GM12878 (cell line): ENCODE data around the gene TIMM17B. TPM values are rescaled to one million over a fixed set of nuclear protein-coding genes. Genes with fewer than 3 reads are reported as not detected.

Experiments used
- polyA plus RNA-seq, 11 experiments: library from polyadenylated mRNA; depleted of rRNA in 4 of 11; unstranded in 6 of 11; stranded (reverse) in 5 of 11; fragments of >200 nt; fragmentation: Nextera tagmentation in 4 of 11; fragmentation: Illumina TruSeq in 1 of 11; extraction: Ambion mirVana in 4 of 11; extraction: Trizol in 1 of 11; gene quantifications; 1 replicate in 1 of 11; 2 replicates in 10 of 11; pipeline versions ENCODE4 v1.2.1 to v1.2.3, GENCODE V29; 2011 to 2016; ENCODE audit warnings: inconsistent platforms in 2 of 11, missing spikeins in 2 of 11, low read depth in 1 of 11
- total RNA-seq, 4 experiments: library from RNA; depleted of rRNA in 3 of 4; stranded (reverse); fragments of >200 nt in 3 of 4; fragmentation: Illumina TruSeq in 1 of 4; extraction: Trizol in 1 of 4; gene quantifications; 2 replicates each; pipeline versions ENCODE4 v1.2.1 to v1.2.3, GENCODE V29; 2013 to 2021

Gene TIMM17B
- total and polyA plus RNA-seq, 10 of the 15 experiments (the other 5 are each of a cell fraction or from before 2014, with no cell fraction given) = 4.5 to 88.7 (median 47.5) TPM

Other genes with a start within 250 kb of the TIMM17B start
Only the 7 nearest of the 18 such genes appear.
- not detected in 2 replicates for gene ERAS, start 71.3 kb downstream of the TIMM17B start, total RNA-seq (2014; rRNA removed)
- not detected in 2 replicates for gene ERAS, start 71.3 kb downstream of the TIMM17B start, total RNA-seq (2014; rRNA removed; fragmentation: Illumina TruSeq; extraction: Trizol)
- gene ERAS, start 71.3 kb downstream of the TIMM17B start, total RNA-seq (2021) = not detected in 2 replicates
- not detected in 2 replicates for gene ERAS, start 71.3 kb downstream of the TIMM17B start, polyA plus RNA-seq (2011; rRNA removed)
- gene ERAS, start 71.3 kb downstream of the TIMM17B start, polyA plus RNA-seq (2014; fragmentation: Illumina TruSeq; extraction: Trizol) = not detected in 2 replicates
- gene ERAS, start 71.3 kb downstream of the TIMM17B start, polyA plus RNA-seq (2014; fragmentation: Nextera tagmentation; extraction: Ambion mirVana) = not detected
- gene ERAS, start 71.3 kb downstream of the TIMM17B start, polyA plus RNA-seq (2014; rRNA removed) = not detected in 2 replicates
- not detected for gene ERAS, start 71.3 kb downstream of the TIMM17B start, polyA plus RNA-seq (2016; fragmentation: Nextera tagmentation; extraction: Ambion mirVana)
- gene PCSK1N, start 62.2 kb downstream of the TIMM17B start, total RNA-seq (2014; rRNA removed) = not detected in 2 replicates
- gene PCSK1N, start 62.2 kb downstream of the TIMM17B start, total RNA-seq (2014; rRNA removed; fragmentation: Illumina TruSeq; extraction: Trizol) = not detected in 2 replicates
- gene PCSK1N, start 62.2 kb downstream of the TIMM17B start, total RNA-seq (2021) = not detected in 2 replicates
- not detected in 2 replicates for gene PCSK1N, start 62.2 kb downstream of the TIMM17B start, polyA plus RNA-seq (2011; rRNA removed)
- gene PCSK1N, start 62.2 kb downstream of the TIMM17B start, polyA plus RNA-seq (2014; fragmentation: Illumina TruSeq; extraction: Trizol) = not detected in 2 replicates
- not detected for gene PCSK1N, start 62.2 kb downstream of the TIMM17B start, polyA plus RNA-seq (2014; fragmentation: Nextera tagmentation; extraction: Ambion mirVana)
- not detected in 2 replicates for gene PCSK1N, start 62.2 kb downstream of the TIMM17B start, polyA plus RNA-seq (2014; rRNA removed)
- gene PCSK1N, start 62.2 kb downstream of the TIMM17B start, polyA plus RNA-seq (2016; fragmentation: Nextera tagmentation; extraction: Ambion mirVana) = under 1 TPM in 1 of 2 experiments, not detected in 1; 0.19 TPM
- gene PQBP1, start 162 bp upstream of the TIMM17B start, total RNA-seq (2014; rRNA removed) = 62.2 and 70.2 TPM in 2 replicates
- gene PQBP1, start 162 bp upstream of the TIMM17B start, total RNA-seq (2014; rRNA removed; fragmentation: Illumina TruSeq; extraction: Trizol) = 37.5 and 38.5 TPM in 2 replicates
- 69.5 and 71.0 TPM in 2 replicates for gene PQBP1, start 162 bp upstream of the TIMM17B start, total RNA-seq (2021)
- 22.4 and 55.3 TPM in 2 replicates for gene PQBP1, start 162 bp upstream of the TIMM17B start, polyA plus RNA-seq (2011; rRNA removed)
- 39.6 and 70.0 TPM in 2 replicates for gene PQBP1, start 162 bp upstream of the TIMM17B start, polyA plus RNA-seq (2014; fragmentation: Illumina TruSeq; extraction: Trizol)
- 10 to 100 TPM; 12.5 to 28.0 TPM for gene PQBP1, start 162 bp upstream of the TIMM17B start, polyA plus RNA-seq (2014; fragmentation: Nextera tagmentation; extraction: Ambion mirVana)
- gene PQBP1, start 162 bp upstream of the TIMM17B start, polyA plus RNA-seq (2014; rRNA removed) = 68.5 and 76.1 TPM in 2 replicates
- gene PQBP1, start 162 bp upstream of the TIMM17B start, polyA plus RNA-seq (2016; fragmentation: Nextera tagmentation; extraction: Ambion mirVana) = 10 to 100 TPM; 68.6 to 74.8 TPM
- gene SLC35A2, start 13.9 kb upstream of the TIMM17B start, total RNA-seq (2014; rRNA removed) = 9.3 and 11.0 TPM in 2 replicates
- 8.4 and 9.1 TPM in 2 replicates for gene SLC35A2, start 13.9 kb upstream of the TIMM17B start, total RNA-seq (2014; rRNA removed; fragmentation: Illumina TruSeq; extraction: Trizol)
- gene SLC35A2, start 13.9 kb upstream of the TIMM17B start, total RNA-seq (2021) = 16.7 and 21.9 TPM in 2 replicates
- gene SLC35A2, start 13.9 kb upstream of the TIMM17B start, polyA plus RNA-seq (2011; rRNA removed) = 10.3 and 12.9 TPM in 2 replicates
- gene SLC35A2, start 13.9 kb upstream of the TIMM17B start, polyA plus RNA-seq (2014; fragmentation: Illumina TruSeq; extraction: Trizol) = 12.0 and 16.9 TPM in 2 replicates
- gene SLC35A2, start 13.9 kb upstream of the TIMM17B start, polyA plus RNA-seq (2014; fragmentation: Nextera tagmentation; extraction: Ambion mirVana) = 1 to 10 TPM; 2.1 to 6.8 TPM
- 16.8 and 18.7 TPM in 2 replicates for gene SLC35A2, start 13.9 kb upstream of the TIMM17B start, polyA plus RNA-seq (2014; rRNA removed)
- gene SLC35A2, start 13.9 kb upstream of the TIMM17B start, polyA plus RNA-seq (2016; fragmentation: Nextera tagmentation; extraction: Ambion mirVana) = 10 to 100 TPM; 25.1 to 27.4 TPM
- gene PIM2, start 21.3 kb upstream of the TIMM17B start, total RNA-seq (2014; rRNA removed) = 32.9 and 37.9 TPM in 2 replicates
- gene PIM2, start 21.3 kb upstream of the TIMM17B start, total RNA-seq (2014; rRNA removed; fragmentation: Illumina TruSeq; extraction: Trizol) = 19.2 and 19.9 TPM in 2 replicates
- 29.6 and 30.4 TPM in 2 replicates for gene PIM2, start 21.3 kb upstream of the TIMM17B start, total RNA-seq (2021)
- gene PIM2, start 21.3 kb upstream of the TIMM17B start, polyA plus RNA-seq (2011; rRNA removed) = 65.9 and 96.8 TPM in 2 replicates
- gene PIM2, start 21.3 kb upstream of the TIMM17B start, polyA plus RNA-seq (2014; fragmentation: Illumina TruSeq; extraction: Trizol) = 30.1 and 34.0 TPM in 2 replicates
- 10 to 100 TPM; 19.6 to 26.2 TPM for gene PIM2, start 21.3 kb upstream of the TIMM17B start, polyA plus RNA-seq (2014; fragmentation: Nextera tagmentation; extraction: Ambion mirVana)
- 31.7 and 32.1 TPM in 2 replicates for gene PIM2, start 21.3 kb upstream of the TIMM17B start, polyA plus RNA-seq (2014; rRNA removed)
- 10 to 100 TPM; 46.5 to 54.5 TPM for gene PIM2, start 21.3 kb upstream of the TIMM17B start, polyA plus RNA-seq (2016; fragmentation: Nextera tagmentation; extraction: Ambion mirVana)
- gene OTUD5, start 59.8 kb upstream of the TIMM17B start, total RNA-seq (2014; rRNA removed) = 22.2 and 23.7 TPM in 2 replicates
- gene OTUD5, start 59.8 kb upstream of the TIMM17B start, total RNA-seq (2014; rRNA removed; fragmentation: Illumina TruSeq; extraction: Trizol) = 19.8 and 20.3 TPM in 2 replicates
- gene OTUD5, start 59.8 kb upstream of the TIMM17B start, total RNA-seq (2021) = 39.1 and 39.9 TPM in 2 replicates
- gene OTUD5, start 59.8 kb upstream of the TIMM17B start, polyA plus RNA-seq (2011; rRNA removed) = 38.7 and 50.3 TPM in 2 replicates
- gene OTUD5, start 59.8 kb upstream of the TIMM17B start, polyA plus RNA-seq (2014; fragmentation: Illumina TruSeq; extraction: Trizol) = 29.5 and 36.4 TPM in 2 replicates
- 1 to 10 TPM; 2.0 to 4.6 TPM for gene OTUD5, start 59.8 kb upstream of the TIMM17B start, polyA plus RNA-seq (2014; fragmentation: Nextera tagmentation; extraction: Ambion mirVana)
- gene OTUD5, start 59.8 kb upstream of the TIMM17B start, polyA plus RNA-seq (2014; rRNA removed) = 39.7 and 44.0 TPM in 2 replicates
- gene OTUD5, start 59.8 kb upstream of the TIMM17B start, polyA plus RNA-seq (2016; fragmentation: Nextera tagmentation; extraction: Ambion mirVana) = 10 to 100 TPM; 11.2 to 21.6 TPM
- gene KCND1, start 74.1 kb upstream of the TIMM17B start, total RNA-seq (2014; rRNA removed) = 0.16 and 0.34 TPM in 2 replicates
- 0.09 and 0.18 TPM in 2 replicates for gene KCND1, start 74.1 kb upstream of the TIMM17B start, total RNA-seq (2014; rRNA removed; fragmentation: Illumina TruSeq; extraction: Trizol)
- 0.61 and 0.97 TPM in 2 replicates for gene KCND1, start 74.1 kb upstream of the TIMM17B start, total RNA-seq (2021)
- 0.58 and 0.73 TPM in 2 replicates for gene KCND1, start 74.1 kb upstream of the TIMM17B start, polyA plus RNA-seq (2011; rRNA removed)
- gene KCND1, start 74.1 kb upstream of the TIMM17B start, polyA plus RNA-seq (2014; fragmentation: Illumina TruSeq; extraction: Trizol) = 0.51 and 0.65 TPM in 2 replicates
- under 1 TPM; 0.02 to 0.11 TPM for gene KCND1, start 74.1 kb upstream of the TIMM17B start, polyA plus RNA-seq (2014; fragmentation: Nextera tagmentation; extraction: Ambion mirVana)
- 1.0 and 1.2 TPM in 2 replicates for gene KCND1, start 74.1 kb upstream of the TIMM17B start, polyA plus RNA-seq (2014; rRNA removed)
- under 1 TPM; 0.32 to 0.44 TPM for gene KCND1, start 74.1 kb upstream of the TIMM17B start, polyA plus RNA-seq (2016; fragmentation: Nextera tagmentation; extraction: Ambion mirVana)